ENCODE measurements around the gene PRRT1. TPM values are rescaled to one million over a fixed set of nuclear protein-coding genes. Genes with fewer than 3 reads are reported as not detected.

The PRRT1 gene
- 1.8 and 1.9 TPM in 2 replicates for total RNA-seq (2021)
- long read RNA-seq, partial matches to known transcripts, result 0 of 3 reads
- long read RNA-seq, other reads (novel, unspliced or antisense), result 3 of 3 reads

DNA sequence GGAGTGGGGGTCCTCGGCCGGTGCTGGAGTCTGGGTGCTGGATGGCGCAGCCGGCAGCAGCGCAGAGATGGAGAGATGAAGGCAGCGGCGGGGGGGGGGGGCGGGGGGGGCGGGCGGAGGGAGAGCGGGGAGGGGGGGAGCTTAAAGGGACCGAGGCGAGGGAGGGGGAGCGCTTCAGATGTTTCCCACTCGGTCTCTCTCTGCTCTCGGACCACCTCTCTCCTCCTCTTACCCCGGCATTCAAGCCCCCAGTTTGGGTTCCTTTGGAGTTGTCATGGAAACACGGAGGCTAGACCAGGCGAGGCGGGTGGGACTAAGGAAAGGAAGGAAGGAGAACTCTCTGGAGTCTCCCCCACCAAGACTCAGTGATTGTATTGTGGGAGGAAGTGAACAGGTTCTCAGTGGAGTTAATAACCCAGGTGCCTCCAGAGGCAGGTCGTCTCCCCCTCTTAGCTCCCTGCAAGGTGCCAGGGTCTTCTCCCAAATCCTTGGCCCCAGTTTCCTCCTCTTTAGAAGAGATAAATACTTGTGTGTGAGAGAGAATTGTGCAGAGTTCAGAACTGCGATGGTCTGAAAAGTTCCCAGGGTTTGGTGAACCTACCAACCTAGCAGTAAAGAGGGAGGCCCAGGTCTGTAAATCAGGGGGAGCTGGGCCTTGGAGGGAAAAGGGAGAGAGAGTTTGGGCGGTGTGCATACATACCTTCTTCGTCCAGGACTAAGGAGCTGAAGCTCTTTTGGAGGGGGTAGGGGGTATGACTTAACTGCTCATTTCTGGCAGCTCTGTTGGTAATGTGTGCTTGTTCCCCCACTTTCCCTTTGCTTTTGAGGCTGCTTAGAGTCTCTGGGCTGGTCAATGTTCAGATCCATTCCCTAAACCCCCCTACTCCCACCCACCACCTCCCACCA is at the start of gene PRRT1:
Gene PRRT1, minus strand, starts transcription at position 77 of the 906 bp plus-strand sequence. CDS start 112 bp downstream, outside the sequence.
- no peaks in the 10 kb centered on the region for H3K79me1 ChIP-seq (ENCODE audit: insufficient read depth, low read depth, low read length, poor library complexity, severe bottlenecking)
- WGBS (ENCODE audit: extremely low coverage, insufficient read length, low lambda C conversion rate), result no CpG with 5 or more reads among the region's 24 CpGs
- H3K18ac ChIP-seq (ENCODE audit: insufficient read length, low read depth, low read length), result no peak within 1 kb of the TSS
- H4K5ac ChIP-seq (ENCODE audit: insufficient read length, low read depth, low read length), result no peak within 1 kb of the TSS
- peaks cover 4% of the 10 kb centered on the region for H3K4me1 ChIP-seq (ENCODE audit: insufficient read depth, low read length)
- peak within 1 kb of the TSS in 2 of 3 experiments; percentile 99; a peak in 4 of 7 replicates for H3K27ac Mint-ChIP-seq
- H3K14ac ChIP-seq (ENCODE audit: insufficient read depth, low read length), result no peak within 1 kb of the TSS
- peaks cover 41% of the 10 kb centered on the region for H3K23me2 ChIP-seq (ENCODE audit: insufficient read length, low read depth, low read length, poor library complexity, severe bottlenecking)
- H3K36me3 Mint-ChIP-seq (ENCODE audit: insufficient read depth in 1 of 3, low read depth in 3 of 3), result peaks cover 11 to 18% (median 15%) of the 10 kb centered on the region in 3 experiments; a peak in 6 of 7 replicates
- no peaks in the 10 kb centered on the region for H3K9me3 ChIP-seq (ENCODE audit: control insufficient read depth, low read depth, low read length)
- no peak within 1 kb of the TSS for H2AFZ ChIP-seq (ENCODE audit: low read length)
- H4K20me1 ChIP-seq (ENCODE audit: control insufficient read depth, insufficient read depth, insufficient read length), result no peaks in the 10 kb centered on the region
- H3K23ac ChIP-seq (ENCODE audit: insufficient read length, low read depth, low read length), result no peak within 1 kb of the TSS
- TF ChIP-seq, protein P1, sequence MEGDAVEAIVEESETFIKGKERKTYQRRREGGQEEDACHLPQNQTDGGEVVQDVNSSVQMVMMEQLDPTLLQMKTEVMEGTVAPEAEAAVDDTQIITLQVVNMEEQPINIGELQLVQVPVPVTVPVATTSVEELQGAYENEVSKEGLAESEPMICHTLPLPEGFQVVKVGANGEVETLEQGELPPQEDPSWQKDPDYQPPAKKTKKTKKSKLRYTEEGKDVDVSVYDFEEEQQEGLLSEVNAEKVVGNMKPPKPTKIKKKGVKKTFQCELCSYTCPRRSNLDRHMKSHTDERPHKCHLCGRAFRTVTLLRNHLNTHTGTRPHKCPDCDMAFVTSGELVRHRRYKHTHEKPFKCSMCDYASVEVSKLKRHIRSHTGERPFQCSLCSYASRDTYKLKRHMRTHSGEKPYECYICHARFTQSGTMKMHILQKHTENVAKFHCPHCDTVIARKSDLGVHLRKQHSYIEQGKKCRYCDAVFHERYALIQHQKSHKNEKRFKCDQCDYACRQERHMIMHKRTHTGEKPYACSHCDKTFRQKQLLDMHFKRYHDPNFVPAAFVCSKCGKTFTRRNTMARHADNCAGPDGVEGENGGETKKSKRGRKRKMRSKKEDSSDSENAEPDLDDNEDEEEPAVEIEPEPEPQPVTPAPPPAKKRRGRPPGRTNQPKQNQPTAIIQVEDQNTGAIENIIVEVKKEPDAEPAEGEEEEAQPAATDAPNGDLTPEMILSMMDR (conservative IDR thresholded peaks at IDR 0.05), result no peak
- no peak within 1 kb of the TSS for H2AK5ac ChIP-seq (ENCODE audit: insufficient read length, low read length)
- H3K27ac ChIP-seq (ENCODE audit: insufficient read length, low read depth, low read length), result no peak within 1 kb of the TSS
- no peak within 1 kb of the TSS for H3K9ac ChIP-seq (ENCODE audit: extremely low read depth, insufficient read length, low read length)
- peaks cover 4% of the 10 kb centered on the region for H3K27me3 Mint-ChIP-seq (ENCODE audit: low read depth)
- no peaks in the 10 kb centered on the region; a peak in 1 of 5 replicates for H3K9me3 Mint-ChIP-seq
- H2BK15ac ChIP-seq (ENCODE audit: low read depth, low read length), result no peak within 1 kb of the TSS
- peak within 1 kb of the TSS; percentile 97 to 98 for H3K4me3 Mint-ChIP-seq
- no peaks in the 10 kb centered on the region; the same call in 1 of the 2 replicates for H3K27me3 ChIP-seq (ENCODE audit: insufficient read depth, low read length)
- H3K79me2 ChIP-seq (ENCODE audit: insufficient read depth, low read length), result no peaks in the 10 kb centered on the region; the same call in 1 of the 2 replicates
- no peak within 1 kb of the TSS for H2BK20ac ChIP-seq (ENCODE audit: low read depth, low read length, poor library complexity, severe bottlenecking)
- no peak within 1 kb of the TSS for H2BK120ac ChIP-seq (ENCODE audit: low read depth, low read length, poor library complexity, severe bottlenecking)
- H4K91ac ChIP-seq (ENCODE audit: insufficient read length, low read depth, low read length), result no peak within 1 kb of the TSS
- DNase-seq, result no peak
- no peak within 1 kb of the TSS for H3T11ph ChIP-seq (ENCODE audit: low read length)
- H3K4me1 Mint-ChIP-seq, result peaks cover 35 to 56% of the 10 kb centered on the region in 2 experiments
- H3K56ac ChIP-seq (ENCODE audit: insufficient read length, low read depth, low read length), result no peak within 1 kb of the TSS
- peak within 1 kb of the TSS; percentile 81 for H3K4me2 ChIP-seq (ENCODE audit: insufficient read depth, insufficient read length, low read length)
- H2BK5ac ChIP-seq (ENCODE audit: insufficient read length, low read length), result no peak within 1 kb of the TSS
- no peak within 1 kb of the TSS for H4K8ac ChIP-seq (replicated peaks; ENCODE audit: insufficient read length, low read depth, low read length)
- no peak within 1 kb of the TSS for H2BK12ac ChIP-seq (ENCODE audit: insufficient read length, low read depth, low read length)
- no peak within 1 kb of the TSS for H3K4ac ChIP-seq (ENCODE audit: low read depth, low read length)

Data from H9 (cell line).